ENCODE data around the gene LRRC43.
A peak's percentile ranks its signal among the peaks of the same experiment; 100 is the strongest.
"Not testable (repeated sequence)": the region's sequence is repeated elsewhere in the genome, so short reads cannot be mapped to it uniquely, and the experiment has no call there.

Gene LRRC43

GRCh38 chr12:122192441-122192840, 9.5 kb downstream of the LRRC43 start:
- no peak for DNase-seq

- DNase-seq: no peak
These were observed 11.9 kb downstream of the LRRC43 start for GRCh38 chr12:122194804-122195203.

DNA sequence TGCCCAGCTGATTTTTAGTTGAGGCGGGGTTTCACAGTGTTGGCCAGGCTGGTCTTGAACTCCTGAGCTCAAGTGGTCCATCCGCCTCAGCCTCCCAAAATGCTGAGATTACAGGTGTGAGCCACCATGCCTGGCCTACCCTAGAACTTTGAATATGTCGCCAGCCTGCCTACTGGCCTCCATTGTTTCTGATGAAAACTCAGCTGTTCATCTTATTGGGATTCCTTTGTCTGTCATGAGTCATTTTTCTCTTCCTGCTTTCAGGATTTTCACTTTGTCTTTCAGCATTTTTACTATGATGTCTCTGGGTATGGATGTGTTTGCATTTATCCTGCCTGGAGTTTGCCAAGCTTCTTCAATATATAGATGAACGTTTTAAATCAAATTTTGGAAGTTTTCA, 12.5 kb downstream of the LRRC43 start:
- no peak for DNase-seq

DNA sequence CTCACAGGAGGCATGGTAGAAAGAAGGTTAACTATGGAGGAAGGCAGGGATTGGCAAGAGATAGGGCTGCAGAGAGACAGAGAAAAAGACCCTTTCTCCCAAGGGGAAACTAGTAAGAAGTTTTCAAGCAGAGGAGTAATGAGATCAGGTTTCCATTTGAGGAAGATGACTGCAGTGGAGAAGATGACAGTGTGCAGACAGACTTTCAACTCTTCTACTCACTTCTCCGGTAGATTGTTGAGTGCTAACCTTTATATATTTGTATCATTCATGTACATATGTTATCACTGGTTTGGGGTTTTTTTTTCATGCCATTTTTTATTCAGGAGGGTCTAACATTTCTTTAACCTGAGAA, 14.7 kb downstream of the LRRC43 start:
- DNase-seq: no peak

DNA sequence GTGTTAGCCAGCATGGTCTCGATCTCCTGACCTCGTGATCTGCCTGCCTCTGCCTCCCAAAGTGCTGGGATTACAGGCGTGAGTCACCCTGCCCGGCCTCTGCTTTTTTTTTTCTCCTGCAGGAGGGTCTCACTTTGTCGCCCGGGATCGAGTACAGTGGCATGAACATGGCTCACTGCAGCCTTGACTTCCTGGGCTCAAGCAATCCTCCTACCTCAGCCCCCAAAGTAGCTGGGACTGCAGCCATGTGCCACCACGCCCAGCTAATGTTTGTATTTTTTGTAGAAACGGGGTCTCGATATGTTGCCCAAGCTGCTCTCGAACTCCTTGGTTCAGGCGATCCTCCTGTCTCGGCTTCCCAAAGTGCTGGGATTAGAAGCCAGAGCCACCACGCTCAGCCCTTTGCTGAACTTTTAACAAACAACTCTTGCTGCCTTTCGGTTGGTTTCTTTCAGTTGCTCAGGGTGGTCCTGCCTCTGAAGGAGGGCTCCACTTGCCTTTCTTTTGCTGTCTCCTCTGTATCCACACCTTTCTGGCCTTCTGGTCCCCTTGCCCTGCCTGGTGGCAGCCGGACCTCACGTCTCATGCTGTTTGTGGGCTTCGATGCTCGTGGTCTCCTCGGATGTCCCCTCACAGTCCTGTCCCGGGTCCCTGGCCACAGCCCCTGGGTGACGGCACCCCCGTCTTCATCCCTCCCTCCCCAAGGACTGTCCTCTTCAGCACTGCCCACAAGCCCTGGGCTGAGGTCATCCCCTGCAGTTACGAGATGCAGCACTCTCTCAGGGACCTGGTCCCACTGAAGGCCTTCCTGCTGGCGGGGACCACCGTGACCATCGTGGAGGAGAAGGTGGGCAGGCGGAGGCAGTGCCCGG, 16.8 kb downstream of the LRRC43 start:
- DNase-seq: no peak

- no peak for DNase-seq
These were observed 17.7 kb downstream of the LRRC43 start for GRCh38 chr12:122200541-122201175.

DNA sequence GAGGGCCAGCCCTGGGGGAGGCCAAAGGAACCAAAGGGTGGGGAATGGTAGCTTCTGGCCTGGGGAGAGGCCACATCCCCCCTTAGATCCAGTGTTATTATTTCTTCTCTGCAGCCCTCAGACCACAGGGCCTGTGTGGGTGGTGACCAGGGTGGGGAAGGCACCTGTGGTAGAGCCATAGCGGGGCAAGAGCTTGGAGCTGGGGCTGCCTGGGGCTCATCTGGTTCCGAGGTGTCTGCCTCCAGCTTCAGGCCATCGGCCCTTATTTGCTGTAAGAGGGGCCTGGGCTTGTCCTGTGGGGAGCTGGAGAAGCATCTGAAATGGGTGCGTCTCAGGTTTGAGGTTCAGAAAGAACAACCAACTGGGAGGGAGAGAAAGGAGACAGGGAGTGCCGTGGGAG, 18.5 kb downstream of the LRRC43 start:
- DNase-seq: no peak

GRCh38 chr12:122202017-122202416, 19.1 kb downstream of the LRRC43 start:
- DNase-seq: no peak

- DNase-seq: not testable (repeated sequence)
These were observed 19.9 kb downstream of the LRRC43 start for GRCh38 chr12:122202811-122203210.

DNA sequence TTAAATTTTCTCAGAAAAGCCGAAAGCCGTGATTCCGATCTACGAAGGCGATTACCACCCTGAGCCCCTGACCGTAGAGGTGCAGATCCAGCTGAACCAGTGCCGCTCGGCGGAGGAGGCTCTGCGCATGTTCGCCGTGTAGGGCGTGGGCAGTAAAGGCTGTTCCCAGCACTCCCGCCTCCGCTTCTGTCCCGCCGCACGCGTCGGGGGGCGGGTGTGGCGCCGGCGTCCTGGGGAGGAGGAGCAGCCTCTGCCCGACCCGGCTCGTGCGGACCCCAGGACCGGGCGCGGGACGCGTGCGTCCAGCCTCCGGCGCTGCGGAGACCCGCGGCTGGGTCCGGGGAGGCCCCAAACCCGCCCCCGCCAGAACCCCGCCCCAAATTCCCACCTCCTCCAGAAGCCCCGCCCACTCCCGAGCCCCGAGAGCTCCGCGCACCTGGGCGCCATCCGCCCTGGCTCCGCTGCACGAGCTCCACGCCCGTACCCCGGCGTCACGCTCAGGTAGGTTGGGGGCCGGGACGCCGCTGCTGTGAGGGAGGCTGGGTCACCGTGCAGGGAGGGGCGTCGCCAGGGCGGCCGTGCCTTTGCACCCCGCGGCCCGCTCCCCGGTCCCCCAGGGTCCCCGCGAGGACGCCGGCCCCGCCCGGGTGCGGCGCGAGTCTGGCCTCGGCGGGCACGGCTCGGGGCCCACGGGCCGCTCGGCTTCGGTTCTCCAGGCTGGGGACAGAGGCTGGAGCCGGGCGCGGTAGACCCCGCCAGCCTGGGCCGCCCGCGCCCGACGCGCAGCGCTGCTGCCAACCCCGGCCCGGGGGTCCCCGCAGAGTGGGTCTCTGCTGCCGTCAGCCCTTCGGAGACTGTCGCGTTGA, 20.6 kb downstream of the LRRC43 start, which contains the start of gene B3GNT4:
Gene B3GNT4 (plus strand): TSS at position 409 of the 866 bp plus-strand sequence. CDS start 910 bp downstream, outside the sequence.
- peak in 19 of 51 donors; percentile 6 to 73 (median 36) for DNase-seq

- DNase-seq: no peak
These were observed 21.5 kb downstream of the LRRC43 start for GRCh38 chr12:122204167-122205052.

GRCh38 chr12:122205053-122205925, 22.4 kb downstream of the LRRC43 start:
- no peak for DNase-seq

- DNase-seq: no peak
These were observed 23.4 kb downstream of the LRRC43 start for GRCh38 chr12:122206111-122206881.

- no peak for DNase-seq
These were observed 24.1 kb downstream of the LRRC43 start for GRCh38 chr12:122206976-122207375.

DNA sequence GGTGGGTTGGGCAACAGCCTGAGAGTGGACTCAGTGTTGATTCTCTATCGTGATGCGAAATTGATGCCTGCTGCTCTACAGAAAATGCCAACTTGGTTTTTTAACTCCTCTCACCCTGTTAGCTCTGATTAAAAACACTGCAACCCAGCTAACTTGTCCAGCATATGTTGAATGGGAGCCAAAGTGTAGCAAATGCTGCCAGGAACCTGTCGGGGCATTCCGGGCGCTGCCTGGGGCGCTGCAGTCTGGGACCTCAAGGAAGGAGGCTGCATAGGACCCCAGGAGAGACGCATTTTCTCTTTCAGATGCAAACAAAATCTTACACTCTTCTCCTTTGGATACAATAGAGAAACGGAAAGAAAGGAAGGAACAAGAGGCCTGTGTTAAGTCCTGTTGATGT, 24.5 kb downstream of the LRRC43 start:
- DNase-seq: no peak

DNA sequence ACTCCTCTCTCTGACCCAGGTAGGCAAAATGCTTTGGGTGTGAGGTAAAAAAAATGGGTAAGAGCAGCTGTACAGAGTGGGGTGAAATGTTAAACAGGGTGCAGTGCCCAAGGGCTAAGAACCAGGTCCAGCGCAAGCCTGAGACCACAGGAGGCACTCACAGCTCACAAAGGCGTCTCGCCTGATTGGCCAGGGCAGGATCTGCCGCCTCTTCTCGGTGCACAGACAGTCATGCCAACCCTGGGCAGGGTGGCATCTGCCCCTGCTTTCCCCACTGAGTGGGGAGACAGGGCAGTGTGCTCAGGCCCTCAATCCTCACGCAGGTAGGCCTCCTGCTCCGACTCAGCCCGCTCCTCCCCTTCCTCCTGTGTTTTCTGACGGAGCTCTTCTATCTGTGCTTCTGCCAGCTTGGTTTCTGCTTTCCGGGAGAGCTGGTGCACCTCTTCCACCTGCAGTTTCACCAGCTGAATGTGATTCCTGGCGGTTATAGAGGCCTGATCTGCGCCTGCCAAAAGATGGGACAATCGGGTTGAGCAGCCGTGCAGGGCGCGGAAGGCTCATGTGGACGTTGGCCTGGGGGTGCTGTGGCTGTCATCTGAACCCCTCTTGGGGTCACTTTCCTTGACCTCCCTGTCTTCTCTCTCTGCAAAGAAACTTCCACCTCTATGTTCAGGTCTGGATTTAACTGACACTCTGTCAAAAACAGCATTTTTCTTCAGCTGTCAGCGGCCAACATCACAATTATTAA, 25.3 kb downstream of the LRRC43 start:
- no peak for DNase-seq

DNA sequence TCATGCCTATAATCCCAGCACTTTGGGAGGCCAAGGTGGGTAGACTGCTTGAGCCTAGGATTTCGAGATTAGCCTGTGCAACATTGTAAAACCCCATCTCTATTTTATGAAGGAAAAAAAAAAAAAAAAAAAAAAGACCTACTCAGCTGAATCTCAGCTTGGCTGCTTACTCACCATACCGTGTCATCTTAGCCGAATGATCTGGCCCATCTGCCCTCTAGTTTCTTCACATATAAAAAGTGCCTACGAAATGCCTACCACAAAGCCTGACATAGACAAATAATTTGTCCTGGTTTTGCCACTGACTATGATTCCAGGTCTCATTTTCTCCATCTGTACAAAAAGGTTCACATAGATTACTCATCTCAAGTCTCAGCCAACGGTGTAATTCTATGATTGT, 32.8 kb downstream of the LRRC43 start:
- no peak for DNase-seq

DNA sequence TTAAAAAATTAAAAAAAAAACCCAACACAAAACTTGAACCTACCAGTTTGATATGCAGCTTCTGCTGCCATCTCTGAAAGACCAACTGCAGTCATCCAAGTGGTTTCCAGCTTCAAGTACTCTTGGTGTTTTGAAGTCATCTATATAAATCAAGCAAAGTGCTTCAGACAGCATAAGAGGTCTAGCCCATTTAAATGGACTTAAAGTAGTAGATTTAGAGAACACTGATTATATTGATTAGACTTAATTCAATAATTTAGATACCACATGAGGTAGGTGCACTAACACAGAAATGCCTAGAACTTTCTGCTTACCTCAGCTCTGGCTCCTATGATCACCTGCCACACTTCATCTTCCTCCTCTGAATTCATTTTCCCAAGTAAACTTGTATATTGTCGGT, 33.5 kb downstream of the LRRC43 start:
- no peak for DNase-seq

All from hypothalamus (tissue), 51 donors.